GM12878 (cell line): ENCODE data around the gene FAM156B. TPM values are rescaled to one million over a fixed set of nuclear protein-coding genes. Genes with fewer than 3 reads are reported as not detected.
"Not testable (repeated sequence)": the region's sequence is repeated elsewhere in the genome, so short reads cannot be mapped to it uniquely, and the experiment has no call there.

Source experiments
- ATAC-seq: fragments of 200-7000 bp; cut with Tn5 transposase; 3 replicates; pipeline ENCODE4 v1.9.1; 2020; ENCODE audit warnings: mild to moderate bottlenecking, moderate library complexity
- BruUV-seq: library from RNA; stranded (reverse); fragments of 400-500 nt; replicated peaks from 2 replicates; lab custom pipeline; 2021; lab: Mats Ljungman, UMichigan
- CTCF ChIA-PET: fragments of 300-600 bp; sonication (Branson Sonifier 250); formaldehyde crosslinking; extraction: SDS; loops from one replicate; lab custom pipeline; 2021; ENCODE audit warnings: inconsistent platforms; lab: Yijun Ruan, JAX
- POLR2A ChIA-PET: fragments of 350-600 bp; formaldehyde crosslinking; extraction: SDS; loops from one replicate; lab custom pipeline; 2021; ENCODE audit warnings: inconsistent platforms; lab: Charles Lee
- RAD21 ChIA-PET: fragments of 300-600 bp; sonication (Branson Sonifier 250); formaldehyde crosslinking; loops from one replicate; lab custom pipeline; 2023; ENCODE audit warnings: antibody characterized with exemption; ENCODE audit not compliant: unreplicated experiment; lab: Charles Lee
- SMC1A ChIA-PET: fragments of 300-600 bp; sonication (Branson Sonifier 250); formaldehyde crosslinking; loops from one replicate; lab custom pipeline; 2023; ENCODE audit not compliant: unreplicated experiment, uncharacterized antibody; lab: Charles Lee
- DNase-seq: peaks from one replicate; pipeline ENCODE4 v3.0.0-alpha.2; 2011; ENCODE audit warnings: low read depth, low spot score
- FAIRE-seq: peaks from 3 replicates; lab custom pipeline; 2011; peaks lifted over from hg19 to GRCh38; lab: Jason Lieb, UNC
- H2AFZ ChIP-seq: 2 replicates; pipeline ENCODE4 v1.6.0; 2011; ENCODE audit warnings: low read depth, low read length, control low read depth; ENCODE audit not compliant: control insufficient read depth
- H3K27ac ChIP-seq: 2 replicates; pipeline ENCODE4 v1.5.1; 2011; ENCODE audit warnings: control low read depth; ENCODE audit not compliant: control insufficient read depth, insufficient read depth
- H3K27me3 ChIP-seq, 2 experiments: replicated peaks in 1 of 2; 2 replicates each; pipeline versions ENCODE4 v1.6.0 to v1.6.1; 2011; ENCODE audit warnings: low read length in 1 of 2; ENCODE audit not compliant: control insufficient read depth in 2 of 2, insufficient read depth in 2 of 2
- H3K36me3 ChIP-seq, 2 experiments: 2 replicates each; pipeline ENCODE4 v1.5.1; 2011; ENCODE audit warnings: low read length in 1 of 2; ENCODE audit not compliant: control insufficient read depth in 2 of 2, insufficient read depth in 2 of 2
- H3K4me1 ChIP-seq: 2 replicates; pipeline ENCODE4 v1.6.1; 2011; ENCODE audit warnings: mild to moderate bottlenecking, low read length, moderate library complexity, mixed read lengths; ENCODE audit not compliant: control insufficient read depth, insufficient read depth
- H3K4me2 ChIP-seq: 2 replicates; pipeline ENCODE4 v1.6.0; 2011; ENCODE audit warnings: control low read depth; ENCODE audit not compliant: control insufficient read depth, insufficient read depth
- H3K4me3 ChIP-seq: fragments of 200-600 bp; sonication (generic); 2 replicates; pipeline ENCODE4 v1.5.1; 2016
- H3K79me2 ChIP-seq: 2 replicates; pipeline ENCODE4 v1.6.0; 2011; ENCODE audit warnings: low read length; ENCODE audit not compliant: control insufficient read depth, insufficient read depth
- H3K9ac ChIP-seq: 2 replicates; pipeline ENCODE4 v1.8.0; 2011; ENCODE audit warnings: low read length, control low read depth, mixed read lengths; ENCODE audit not compliant: control insufficient read depth, insufficient read depth
- H3K9me3 ChIP-seq: replicated peaks from 3 replicates; pipeline ENCODE4 v1.5.1; 2011; ENCODE audit warnings: mild to moderate bottlenecking, low read length; ENCODE audit not compliant: control insufficient read depth, insufficient read depth
- H4K20me1 ChIP-seq: 2 replicates; pipeline ENCODE4 v1.6.0; 2011; ENCODE audit not compliant: control insufficient read depth, insufficient read depth
- WGBS: methylation state at CpG from one replicate; pipeline ENCODE4 v1.1.6; 2016; ENCODE audit warnings: low lambda C conversion rate; ENCODE audit not compliant: insufficient replicate concordance, insufficient coverage; ENCODE audit errors: missing lambda C conversion rate; 5-methylcytosine and 5-hydroxymethylcytosine counted together
- in situ Hi-C: fragments of 300-500 bp; cut with MboI; formaldehyde crosslinking; loops from 9 replicates; pipeline ENCODE4 v1.14.3; 2018; ENCODE audit warnings: mixed read lengths
- intact Hi-C: fragments of 100-400 bp; cut with micrococcal nuclease; formaldehyde crosslinking; loops from one replicate; pipeline ENCODE4 v1.14.2; 2022; ENCODE audit not compliant: unreplicated experiment
- polyA plus RNA-seq, 11 experiments: library from polyadenylated mRNA; depleted of rRNA in 4 of 11; unstranded in 6 of 11; stranded (reverse) in 5 of 11; fragments of >200 nt; fragmentation: Nextera tagmentation in 4 of 11; fragmentation: Illumina TruSeq in 1 of 11; extraction: Ambion mirVana in 4 of 11; extraction: Trizol in 1 of 11; gene quantifications; 1 replicate in 1 of 11; 2 replicates in 10 of 11; pipeline versions ENCODE4 v1.2.1 to v1.2.3, GENCODE V29; 2011 to 2016; ENCODE audit warnings: inconsistent platforms in 2 of 11, missing spikeins in 2 of 11, low read depth in 1 of 11
- total RNA-seq, 4 experiments: library from RNA; depleted of rRNA in 3 of 4; stranded (reverse); fragments of >200 nt in 3 of 4; fragmentation: Illumina TruSeq in 1 of 4; extraction: Trizol in 1 of 4; gene quantifications; 2 replicates each; pipeline versions ENCODE4 v1.2.1 to v1.2.3, GENCODE V29; 2013 to 2021

FAM156B gene
- total and polyA plus RNA-seq, 10 of the 15 experiments (the other 5 are each of a cell fraction or from before 2014, with no cell fraction given) = 0.53 to 27.9 (median 16.8) TPM

DNA sequence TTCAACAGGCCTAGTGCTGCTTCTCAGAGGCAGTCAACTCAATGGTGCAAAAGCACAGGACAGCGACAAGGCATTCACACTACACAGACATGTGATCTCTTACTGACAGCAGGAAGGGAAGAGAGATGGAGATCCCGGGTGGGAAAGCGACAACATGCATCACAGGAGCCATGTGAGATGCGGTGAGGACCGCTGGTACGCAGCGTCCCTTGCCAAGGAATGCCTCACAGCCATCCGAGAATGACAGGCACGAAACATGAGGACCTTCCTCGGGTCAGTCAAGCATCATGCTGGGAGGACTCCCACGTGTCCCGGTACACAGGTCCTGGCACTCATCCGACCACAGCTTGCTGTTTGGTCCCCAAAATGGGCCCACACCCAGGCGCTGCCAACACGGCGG, 50.4 kb downstream of the FAM156B start:
- H3K27me3 ChIP-seq, H3K4me3 ChIP-seq, H3K27ac ChIP-seq, in situ Hi-C loops, H3K36me3 ChIP-seq, CTCF ChIA-PET, H3K4me2 ChIP-seq, FAIRE-seq, H3K9me3 ChIP-seq, RAD21 ChIA-PET, SMC1A ChIA-PET, BruUV-seq, H2AFZ ChIP-seq, H3K4me1 ChIP-seq, H3K9ac ChIP-seq, DNase-seq, POLR2A ChIA-PET, H4K20me1 ChIP-seq, H3K79me2 ChIP-seq, intact Hi-C loops, ATAC-seq: not testable (repeated sequence)
- no CpG with 5 or more reads among the region's 16 CpGs for WGBS

DNA sequence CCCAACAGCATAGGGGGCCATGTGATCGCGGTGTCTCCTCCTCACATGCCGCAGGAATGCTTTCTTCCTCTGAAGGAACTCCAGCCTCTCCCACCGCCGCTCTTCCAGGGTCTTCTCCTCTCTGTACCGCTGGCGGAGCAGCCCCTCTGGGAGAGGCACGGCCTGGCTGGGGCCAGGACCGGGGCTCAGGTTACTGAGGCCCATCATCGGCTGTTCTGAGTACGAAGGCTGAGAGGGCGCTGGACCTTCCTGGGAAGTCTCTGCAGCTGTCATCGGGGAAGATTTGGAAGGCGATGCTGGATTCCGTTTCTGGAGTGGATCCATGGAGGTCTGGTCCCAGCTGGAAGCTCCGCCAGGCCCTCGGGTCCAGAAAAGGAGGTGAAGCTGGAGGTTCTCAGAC, 51.1 kb downstream of the FAM156B start:
- ATAC-seq, H3K36me3 ChIP-seq, H3K27me3 ChIP-seq, H3K9me3 ChIP-seq, DNase-seq, H3K4me1 ChIP-seq, H3K79me2 ChIP-seq, H3K4me3 ChIP-seq, RAD21 ChIA-PET, H3K9ac ChIP-seq, H3K27ac ChIP-seq, in situ Hi-C loops, CTCF ChIA-PET, BruUV-seq, H3K4me2 ChIP-seq, intact Hi-C loops, H2AFZ ChIP-seq, H4K20me1 ChIP-seq, SMC1A ChIA-PET, FAIRE-seq, POLR2A ChIA-PET: not testable (repeated sequence)
- WGBS = no CpG with 5 or more reads among the region's 17 CpGs

DNA sequence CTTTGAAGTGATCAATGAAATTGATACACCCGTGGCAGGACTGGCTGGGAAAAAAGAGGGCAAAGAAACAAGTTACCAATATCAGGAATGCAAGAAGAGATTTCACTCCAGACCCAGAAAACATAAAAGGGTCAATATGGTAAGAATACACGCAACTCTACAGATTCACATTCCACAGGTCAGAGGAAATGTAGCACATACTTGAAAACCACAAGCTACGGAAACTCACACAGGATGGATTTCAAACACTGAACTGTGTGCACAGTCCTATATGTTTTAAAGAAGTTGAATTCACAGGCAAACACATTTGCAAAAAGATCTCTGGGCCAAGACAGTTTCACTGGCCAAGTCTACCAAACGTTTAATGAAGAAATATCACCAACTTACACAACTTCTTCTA, 52.2 kb downstream of the FAM156B start:
- BruUV-seq, H3K36me3 ChIP-seq, H3K4me1 ChIP-seq, POLR2A ChIA-PET, RAD21 ChIA-PET, SMC1A ChIA-PET, CTCF ChIA-PET, H3K79me2 ChIP-seq, DNase-seq, H3K4me2 ChIP-seq, FAIRE-seq, H3K9me3 ChIP-seq, H3K9ac ChIP-seq, H3K27ac ChIP-seq, H4K20me1 ChIP-seq, H3K4me3 ChIP-seq, in situ Hi-C loops, H3K27me3 ChIP-seq, intact Hi-C loops, ATAC-seq, H2AFZ ChIP-seq: not testable (repeated sequence)
- no CpG with 5 or more reads among the region's 4 CpGs for WGBS

DNA sequence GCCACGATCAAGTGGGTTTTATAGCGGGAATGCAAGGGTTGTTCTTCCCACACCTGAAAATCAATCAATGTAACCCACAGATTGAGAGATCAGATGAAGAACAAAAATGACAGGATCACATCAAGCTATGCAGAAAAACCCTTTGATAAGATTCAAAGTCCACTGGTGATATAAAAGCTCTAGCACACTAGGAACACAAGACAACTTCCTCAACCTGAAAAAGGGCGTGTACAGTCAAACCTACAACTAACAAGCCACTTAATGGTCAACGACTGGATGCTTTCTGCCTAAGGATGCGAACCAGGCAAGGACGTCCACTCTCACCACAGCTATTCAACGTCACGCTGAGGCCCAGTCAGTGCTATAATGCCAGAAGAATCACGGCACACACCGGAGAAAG, 52.8 kb downstream of the FAM156B start:
- H2AFZ ChIP-seq, CTCF ChIA-PET, H3K27ac ChIP-seq, ATAC-seq, H3K9me3 ChIP-seq, BruUV-seq, H3K79me2 ChIP-seq, H4K20me1 ChIP-seq, H3K9ac ChIP-seq, FAIRE-seq, in situ Hi-C loops, H3K4me1 ChIP-seq, POLR2A ChIA-PET, H3K4me3 ChIP-seq, H3K27me3 ChIP-seq, intact Hi-C loops, SMC1A ChIA-PET, RAD21 ChIA-PET, DNase-seq, H3K4me2 ChIP-seq, H3K36me3 ChIP-seq: not testable (repeated sequence)
- no CpG with 5 or more reads among the region's 10 CpGs for WGBS
